PC-3 (cell line): ENCODE results near the gene P2RY6. TPM values are rescaled to one million over a fixed set of nuclear protein-coding genes. Genes with fewer than 3 reads are reported as not detected.

Source experiments
- ATAC-seq: fragments of 200-7000 bp; cut with Tn5 transposase; 2 replicates; pipeline ENCODE4 v1.9.1; 2020; ENCODE audit warnings: mild to moderate bottlenecking, moderate library complexity
- BruUV-seq: library from RNA; stranded (reverse); fragments of 400-500 nt; replicated peaks from 2 replicates; lab custom pipeline; 2021; lab: Mats Ljungman, UMichigan
- CTCF ChIA-PET: fragments of 300-600 bp; sonication (Branson Sonifier 250); formaldehyde crosslinking; loops from one replicate; lab custom pipeline; 2022; ENCODE audit warnings: antibody characterized with exemption; lab: Charles Lee
- POLR2A ChIA-PET: fragments of 300-600 bp; sonication (Branson Sonifier 250); formaldehyde crosslinking; loops from one replicate; lab custom pipeline; 2022; ENCODE audit warnings: antibody characterized with exemption; ENCODE audit not compliant: unreplicated experiment; lab: Charles Lee
- DNase-seq: peaks from one replicate; pipeline ENCODE4 v3.0.0-alpha.2; 2015
- H2AFZ ChIP-seq: fragments of 300-600 bp; sonication (generic); 2 replicates; pipeline ENCODE4 v1.6.0; 2016; ENCODE audit warnings: antibody characterized with exemption, low read length
- H3F3A ChIP-seq: fragments of 300-600 bp; sonication (generic); one replicate; pipeline ENCODE4 v1.6.0; 2017; ENCODE audit warnings: antibody characterized with exemption, low read length, control low read depth, mild to moderate bottlenecking; ENCODE audit not compliant: unreplicated experiment
- H3K27ac ChIP-seq: fragments of 300-600 bp; sonication (generic); 2 replicates; pipeline ENCODE4 v1.5.1; 2016; ENCODE audit warnings: mild to moderate bottlenecking, low read length
- H3K27me3 ChIP-seq: fragments of 300-600 bp; sonication (generic); 2 replicates; pipeline ENCODE4 v1.6.1; 2016; ENCODE audit warnings: low read length, mixed read lengths
- H3K36me3 ChIP-seq: fragments of 300-600 bp; sonication (generic); 2 replicates; pipeline ENCODE4 v1.6.1; 2016; ENCODE audit warnings: low read depth, mixed run types, low read length, mixed read lengths
- H3K4me1 ChIP-seq: fragments of 300-600 bp; sonication (generic); 2 replicates; pipeline ENCODE4 v1.5.1; 2016; ENCODE audit warnings: low read length; ENCODE audit not compliant: insufficient read depth
- H3K4me2 ChIP-seq: fragments of 300-600 bp; sonication (generic); 2 replicates; pipeline ENCODE4 v1.6.0; 2016; ENCODE audit warnings: low read length
- H3K4me3 ChIP-seq: fragments of 300-600 bp; sonication (generic); 2 replicates; pipeline ENCODE4 v1.5.1; 2016; ENCODE audit warnings: mild to moderate bottlenecking, low read length, mixed read lengths
- H3K79me2 ChIP-seq: fragments of 300-600 bp; sonication (generic); 2 replicates; pipeline ENCODE4 v1.6.1; 2017; ENCODE audit warnings: low read length, mixed read lengths
- H3K9ac ChIP-seq: fragments of 300-600 bp; sonication (generic); 2 replicates; pipeline ENCODE4 v1.6.0; 2016; ENCODE audit warnings: mild to moderate bottlenecking, low read length
- H3K9me2 ChIP-seq: fragments of 300-600 bp; sonication (generic); replicated peaks from 2 replicates; pipeline ENCODE4 v1.6.1; 2016; ENCODE audit warnings: mixed run types, low read length, mixed read lengths
- H3K9me3 ChIP-seq: fragments of 300-600 bp; sonication (generic); 2 replicates; pipeline ENCODE4 v1.6.1; 2016; ENCODE audit warnings: low read length, mixed read lengths
- H4K20me1 ChIP-seq: fragments of 300-600 bp; sonication (generic); 2 replicates; pipeline ENCODE4 v1.6.1; 2016; ENCODE audit warnings: low read length, mixed read lengths
- EZH2 ChIP-seq: fragments of 300-600 bp; sonication (generic); IDR thresholded peaks from one replicate; pipeline ENCODE4 v1.6.1; 2017; ENCODE audit warnings: antibody characterized with exemption, mild to moderate bottlenecking, low read length; ENCODE audit not compliant: unreplicated experiment
- EZH2phosphoT487 ChIP-seq: fragments of 300-600 bp; sonication (generic); IDR thresholded peaks from 2 replicates; pipeline ENCODE4 v1.6.1; 2018; ENCODE audit warnings: mild to moderate bottlenecking, antibody characterized with exemption, low read length, borderline replicate concordance
- intact Hi-C: fragments of 100-400 bp; cut with micrococcal nuclease; formaldehyde crosslinking; loops from 2 replicates; pipeline ENCODE4 v1.9.0; 2023
- total RNA-seq: library from RNA; depleted of rRNA; stranded (reverse); fragments of >200 nt; gene quantifications from 2 replicates; pipeline ENCODE4 v1.2.3, GENCODE V29; 2014
- TF ChIP-seq, protein P1 (sequence below): fragments of 300-600 bp; sonication (generic); conservative IDR thresholded peaks from 2 replicates; pipeline ENCODE4 v1.5.1; 2017; ENCODE audit warnings: antibody characterized with exemption, low read depth, mild to moderate bottlenecking, low read length

Gene P2RY6
- total RNA-seq, 1 experiment from 2014 or later, result 2.0 TPM

DNA sequence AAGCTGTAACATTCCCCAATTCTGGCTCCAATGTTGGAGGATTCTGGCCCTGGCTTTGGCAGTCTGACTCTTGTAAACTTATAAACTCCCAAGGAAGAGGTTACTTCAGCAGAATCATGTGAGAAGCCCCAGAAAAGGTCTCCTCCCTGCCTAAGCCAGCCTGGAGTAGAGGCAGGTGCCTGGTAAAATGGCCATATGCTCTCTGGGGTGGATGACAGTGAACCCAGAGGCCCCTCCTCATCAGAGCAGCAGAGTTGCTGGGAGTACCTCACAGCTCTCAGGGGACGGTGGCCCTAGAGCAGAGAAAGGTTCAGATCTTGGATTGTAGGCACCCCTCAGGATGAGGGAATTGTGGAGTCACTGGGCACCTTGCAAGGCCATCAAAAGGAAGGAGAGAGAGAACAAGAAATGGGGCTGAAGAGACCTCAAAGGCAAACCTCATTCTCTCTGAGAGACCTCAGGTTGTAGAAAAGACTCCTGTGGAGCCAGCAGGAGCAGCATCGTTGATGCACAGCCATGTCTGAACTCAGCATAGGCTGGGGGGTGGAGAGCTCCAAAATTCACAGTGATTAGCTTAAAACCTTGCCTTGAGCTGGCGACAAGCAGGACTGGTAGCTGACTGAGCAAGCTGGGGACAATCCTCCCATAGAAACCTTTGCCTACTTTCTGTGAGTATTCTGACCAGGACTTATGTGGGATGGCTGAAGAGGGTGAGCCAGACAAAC lies 4.9 kb upstream of the P2RY6 start:
- Histone ChIP-seq H3K9me3 (no peaks in the 10 kb centered on the region), H3K36me3 (no peaks in the 10 kb centered on the region), H3K27me3 (no peaks in the 10 kb centered on the region), H2AFZ (no peak overlapping the region), H3K27ac (no peak overlapping the region), H4K20me1 (no peaks in the 10 kb centered on the region), H3K4me1 (peaks cover 45% of the 10 kb centered on the region), H3K79me2 (no peaks in the 10 kb centered on the region), H3K4me2 (no peak overlapping the region), H3K4me3 (no peak overlapping the region), H3F3A (peaks cover 3% of the 10 kb centered on the region), H3K9ac (no peak overlapping the region), H3K9me2 (no peaks in the 10 kb centered on the region)
- ATAC-seq (no peak), DNase-seq (no peak)
- no TSS peak for BruUV-seq
- intact Hi-C loops, result no loop called here
- POLR2A ChIA-PET, result no interaction called here
- TF ChIP-seq EZH2phosphoT487, result no peak
- TF ChIP-seq EZH2, result no peak
- TF ChIP-seq, protein P1, sequence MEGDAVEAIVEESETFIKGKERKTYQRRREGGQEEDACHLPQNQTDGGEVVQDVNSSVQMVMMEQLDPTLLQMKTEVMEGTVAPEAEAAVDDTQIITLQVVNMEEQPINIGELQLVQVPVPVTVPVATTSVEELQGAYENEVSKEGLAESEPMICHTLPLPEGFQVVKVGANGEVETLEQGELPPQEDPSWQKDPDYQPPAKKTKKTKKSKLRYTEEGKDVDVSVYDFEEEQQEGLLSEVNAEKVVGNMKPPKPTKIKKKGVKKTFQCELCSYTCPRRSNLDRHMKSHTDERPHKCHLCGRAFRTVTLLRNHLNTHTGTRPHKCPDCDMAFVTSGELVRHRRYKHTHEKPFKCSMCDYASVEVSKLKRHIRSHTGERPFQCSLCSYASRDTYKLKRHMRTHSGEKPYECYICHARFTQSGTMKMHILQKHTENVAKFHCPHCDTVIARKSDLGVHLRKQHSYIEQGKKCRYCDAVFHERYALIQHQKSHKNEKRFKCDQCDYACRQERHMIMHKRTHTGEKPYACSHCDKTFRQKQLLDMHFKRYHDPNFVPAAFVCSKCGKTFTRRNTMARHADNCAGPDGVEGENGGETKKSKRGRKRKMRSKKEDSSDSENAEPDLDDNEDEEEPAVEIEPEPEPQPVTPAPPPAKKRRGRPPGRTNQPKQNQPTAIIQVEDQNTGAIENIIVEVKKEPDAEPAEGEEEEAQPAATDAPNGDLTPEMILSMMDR, result no peak
- CTCF ChIA-PET, result no interaction called here

DNA sequence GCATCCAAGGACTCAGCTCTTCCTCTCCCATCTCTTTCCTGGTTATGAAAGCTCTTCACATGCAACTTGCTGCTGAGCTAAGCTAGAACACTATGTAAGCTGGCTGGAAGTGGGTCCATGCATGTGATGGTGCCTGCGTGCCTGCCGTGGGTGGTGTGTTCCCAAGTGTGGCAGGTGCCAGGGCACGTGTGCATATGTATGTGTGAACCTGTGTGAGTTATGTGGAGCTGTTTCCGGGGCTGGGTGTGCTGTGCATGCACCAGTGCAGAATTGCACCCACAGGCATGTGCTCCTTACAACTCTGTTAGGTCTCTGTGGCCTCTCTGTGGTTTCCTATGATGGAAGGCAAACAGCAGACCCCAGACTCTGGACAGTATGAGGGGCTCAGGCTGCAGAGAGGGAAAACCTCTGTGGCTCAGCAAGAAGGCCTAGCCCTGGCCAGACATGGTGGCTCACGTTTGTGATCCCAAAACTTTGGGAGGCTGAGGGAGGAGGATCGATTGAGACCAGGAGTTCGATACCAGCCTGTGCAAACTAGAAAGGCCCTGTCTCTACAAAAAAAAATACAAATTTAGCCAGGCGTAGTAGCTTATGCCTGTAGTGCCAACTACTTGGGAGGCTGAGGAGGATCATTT lies 4.1 kb upstream of the P2RY6 start:
- Histone ChIP-seq H3K79me2 (no peaks in the 10 kb centered on the region), H3K4me2 (no peak overlapping the region), H3K4me1 (peaks cover 47% of the 10 kb centered on the region), H2AFZ (no peak overlapping the region), H3K27ac (no peak overlapping the region), H3K9ac (no peak overlapping the region), H4K20me1 (no peaks in the 10 kb centered on the region), H3F3A (peaks cover 3% of the 10 kb centered on the region), H3K9me2 (no peaks in the 10 kb centered on the region), H3K36me3 (no peaks in the 10 kb centered on the region), H3K4me3 (no peak overlapping the region), H3K27me3 (no peaks in the 10 kb centered on the region), H3K9me3 (no peaks in the 10 kb centered on the region)
- intact Hi-C loops, result no loop called here
- BruUV-seq, result no TSS peak
- ChIA-PET CTCF (no interaction called here), POLR2A (interaction anchor here (0.5 kb wide), 1 partner anchor 508 kb away, joined by 6 read pairs; no protein-coding TSS in a partner anchor)
- TF ChIP-seq EZH2phosphoT487, result no peak
- no peak for TF ChIP-seq EZH2
- TF ChIP-seq, protein P1, result no peak
- ATAC-seq (no peak), DNase-seq (no peak)
